GM12801 (cell line): Measurements from ENCODE around the gene PSMA1.

Experiments
- TF ChIP-seq, protein P1 (sequence below): IDR thresholded peaks from one replicate; pipeline ENCODE4 v1.5.1; 2011; ENCODE audit warnings: control low read depth; ENCODE audit not compliant: insufficient read length; ENCODE audit errors: extremely low read depth

PSMA1 gene

DNA sequence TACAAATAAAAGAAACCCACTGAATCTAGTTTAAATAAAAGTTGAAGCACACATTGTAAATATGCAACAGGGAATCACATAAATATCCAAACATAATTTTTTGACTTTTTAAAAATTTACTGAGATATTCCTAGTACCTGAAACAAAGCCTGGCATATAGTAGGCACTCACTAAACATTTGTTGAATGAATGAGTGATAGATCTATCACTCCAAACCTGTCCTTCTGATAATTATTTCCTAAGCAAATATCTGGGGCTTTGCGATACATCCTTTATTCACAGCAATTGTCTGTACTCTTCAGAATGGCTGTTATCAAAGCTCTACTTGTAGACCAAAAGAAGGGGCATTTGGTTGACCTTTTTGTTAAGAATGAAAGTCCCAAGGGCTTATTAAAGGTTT is 2.6 kb upstream of the PSMA1 start:
- TF ChIP-seq, protein P1, sequence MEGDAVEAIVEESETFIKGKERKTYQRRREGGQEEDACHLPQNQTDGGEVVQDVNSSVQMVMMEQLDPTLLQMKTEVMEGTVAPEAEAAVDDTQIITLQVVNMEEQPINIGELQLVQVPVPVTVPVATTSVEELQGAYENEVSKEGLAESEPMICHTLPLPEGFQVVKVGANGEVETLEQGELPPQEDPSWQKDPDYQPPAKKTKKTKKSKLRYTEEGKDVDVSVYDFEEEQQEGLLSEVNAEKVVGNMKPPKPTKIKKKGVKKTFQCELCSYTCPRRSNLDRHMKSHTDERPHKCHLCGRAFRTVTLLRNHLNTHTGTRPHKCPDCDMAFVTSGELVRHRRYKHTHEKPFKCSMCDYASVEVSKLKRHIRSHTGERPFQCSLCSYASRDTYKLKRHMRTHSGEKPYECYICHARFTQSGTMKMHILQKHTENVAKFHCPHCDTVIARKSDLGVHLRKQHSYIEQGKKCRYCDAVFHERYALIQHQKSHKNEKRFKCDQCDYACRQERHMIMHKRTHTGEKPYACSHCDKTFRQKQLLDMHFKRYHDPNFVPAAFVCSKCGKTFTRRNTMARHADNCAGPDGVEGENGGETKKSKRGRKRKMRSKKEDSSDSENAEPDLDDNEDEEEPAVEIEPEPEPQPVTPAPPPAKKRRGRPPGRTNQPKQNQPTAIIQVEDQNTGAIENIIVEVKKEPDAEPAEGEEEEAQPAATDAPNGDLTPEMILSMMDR = no peak

DNA sequence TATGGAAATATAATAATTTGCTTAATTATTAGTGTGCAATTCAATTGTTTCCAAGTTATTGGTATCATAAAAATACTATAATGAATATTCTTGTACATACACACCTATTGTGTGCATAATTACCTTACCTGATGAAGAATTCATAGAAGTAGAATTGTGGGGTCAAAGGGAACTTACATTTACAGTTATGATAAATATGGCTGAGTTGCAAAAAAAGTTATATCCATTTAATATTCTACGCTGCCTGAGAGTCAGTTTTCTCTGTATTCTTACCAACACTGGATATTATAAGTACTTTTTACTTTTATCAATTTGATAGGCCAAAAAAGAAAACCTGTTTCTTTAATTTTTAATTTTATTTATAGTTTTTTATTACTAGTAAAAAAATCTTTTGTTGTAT is 2.1 kb upstream of the PSMA1 start:
- TF ChIP-seq, protein P1 = no peak

DNA sequence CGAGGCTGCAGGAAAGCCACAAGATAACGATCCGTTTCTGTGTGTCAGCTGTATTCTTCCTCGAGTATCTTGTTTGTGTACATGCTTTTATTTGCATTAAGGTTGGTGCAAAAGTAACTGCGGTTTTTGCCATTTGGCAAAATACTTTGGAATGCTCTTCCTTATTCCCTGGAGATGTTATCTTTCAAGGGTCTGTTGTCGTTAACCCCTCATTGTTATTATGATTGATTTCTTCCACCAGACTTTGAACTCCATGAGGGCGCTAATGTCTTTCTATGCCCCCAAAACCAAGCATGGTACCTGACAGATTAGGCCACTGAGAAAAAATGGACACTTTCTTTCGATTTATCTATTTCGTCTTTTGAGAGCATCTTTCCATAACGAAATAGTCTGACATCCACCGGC is 563 bp upstream of the PSMA1 start:
- TF ChIP-seq, protein P1 = no peak

DNA sequence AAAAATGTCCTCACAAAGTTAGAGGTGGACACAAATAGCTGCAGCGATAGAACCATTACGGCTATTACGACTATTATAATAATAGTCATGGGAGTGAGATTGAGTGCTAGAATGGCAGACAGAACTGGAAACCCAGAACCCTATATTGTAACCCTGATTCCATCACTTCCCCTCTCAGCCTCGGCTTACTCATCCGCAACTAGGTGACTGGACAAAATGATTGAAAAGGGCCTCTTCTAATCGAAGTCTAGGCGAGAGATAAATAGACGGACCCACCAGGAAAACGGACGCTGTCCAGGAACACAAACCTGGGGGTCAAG is 629 bp downstream of the PSMA1 start:
- TF ChIP-seq, protein P1 = no peak

DNA sequence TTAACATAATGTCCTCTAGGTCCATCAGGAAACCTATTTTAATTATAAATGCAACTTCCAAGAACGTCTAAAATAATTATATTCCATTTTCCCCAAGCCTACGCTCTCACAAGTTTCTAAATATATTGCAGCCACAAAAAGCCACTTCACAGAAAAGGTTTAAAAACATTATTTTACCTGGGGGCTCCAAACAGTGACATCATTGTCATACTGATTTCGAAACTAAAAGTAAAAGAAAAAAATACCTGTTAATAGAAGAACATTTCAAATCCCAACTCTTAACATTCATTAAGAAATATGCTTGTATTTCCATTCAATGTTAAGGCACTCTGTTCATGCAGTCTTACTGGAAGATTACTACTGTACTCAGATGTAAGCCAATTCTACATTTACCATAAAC is 1.4 kb downstream of the PSMA1 start:
- TF ChIP-seq, protein P1 = no peak

DNA sequence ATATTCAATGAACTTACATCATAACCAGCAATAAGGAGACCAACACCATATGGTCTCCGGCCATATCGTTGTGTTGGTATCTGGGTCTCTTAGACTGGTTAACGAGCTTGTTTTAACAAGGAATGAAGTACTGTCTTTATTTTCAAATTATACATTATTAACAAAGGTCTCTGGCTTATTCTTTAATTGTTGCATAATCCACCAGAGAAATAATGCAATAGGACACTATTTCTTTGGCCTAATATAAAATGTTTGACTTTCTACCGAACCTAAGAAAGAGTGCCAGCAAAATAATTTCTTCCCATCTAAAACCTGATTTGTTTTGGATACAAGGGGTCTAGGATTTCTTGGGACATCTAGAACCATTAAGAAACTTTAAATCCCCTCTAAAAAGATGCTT is 6.4 kb downstream of the PSMA1 start:
- TF ChIP-seq, protein P1 = no peak

DNA sequence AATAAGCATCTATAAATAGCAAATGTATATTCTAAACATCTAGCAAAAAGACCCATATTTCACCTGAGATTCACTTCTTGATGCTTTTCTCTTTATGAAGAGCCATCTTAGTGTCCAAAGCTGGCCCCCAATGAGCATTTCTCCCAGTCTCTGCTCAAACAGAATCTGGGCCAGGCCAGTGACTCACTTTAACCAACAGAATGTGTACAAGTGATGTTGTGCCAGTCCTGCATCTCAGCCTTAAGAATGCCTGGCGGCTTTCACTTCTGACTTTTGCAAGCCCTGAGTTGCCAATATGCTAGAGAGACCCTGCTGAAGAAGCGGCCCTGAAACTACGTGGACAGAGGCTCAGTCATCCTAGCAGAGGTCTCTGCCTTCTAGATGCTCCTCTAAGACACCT is 13.7 kb downstream of the PSMA1 start:
- TF ChIP-seq, protein P1 = no peak

DNA sequence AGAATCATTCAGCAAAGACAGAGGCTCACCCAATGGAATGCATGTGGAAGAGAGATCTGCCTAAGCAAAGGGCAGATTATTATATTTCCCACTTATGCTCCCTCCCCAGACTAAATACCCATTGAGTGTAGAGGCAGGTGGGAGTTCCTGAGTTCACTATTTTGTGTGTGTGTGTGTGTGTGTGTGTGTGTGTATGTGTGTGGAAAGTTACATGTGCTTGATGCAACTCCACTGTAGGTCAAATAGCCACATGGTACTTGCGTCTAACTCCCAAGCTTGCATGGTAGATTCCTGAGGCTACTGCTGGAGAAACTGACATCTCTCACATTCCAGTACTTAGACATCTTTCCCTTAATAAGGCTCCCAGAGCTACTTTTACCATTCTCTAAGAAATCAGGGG is 17.2 kb downstream of the PSMA1 start:
- TF ChIP-seq, protein P1 = no peak
